Measurements from ENCODE around the gene CBX4. TPM values are rescaled to one million over a fixed set of nuclear protein-coding genes. Genes with fewer than 3 reads are reported as not detected.
A peak's percentile ranks its signal among the peaks of the same experiment; 100 is the strongest.

CBX4 gene
- total and polyA plus RNA-seq, 2 of the 13 experiments (the other 11 are each of a cell fraction or from before 2014, with no cell fraction given), result 25.8 to 50.8 TPM

DNA sequence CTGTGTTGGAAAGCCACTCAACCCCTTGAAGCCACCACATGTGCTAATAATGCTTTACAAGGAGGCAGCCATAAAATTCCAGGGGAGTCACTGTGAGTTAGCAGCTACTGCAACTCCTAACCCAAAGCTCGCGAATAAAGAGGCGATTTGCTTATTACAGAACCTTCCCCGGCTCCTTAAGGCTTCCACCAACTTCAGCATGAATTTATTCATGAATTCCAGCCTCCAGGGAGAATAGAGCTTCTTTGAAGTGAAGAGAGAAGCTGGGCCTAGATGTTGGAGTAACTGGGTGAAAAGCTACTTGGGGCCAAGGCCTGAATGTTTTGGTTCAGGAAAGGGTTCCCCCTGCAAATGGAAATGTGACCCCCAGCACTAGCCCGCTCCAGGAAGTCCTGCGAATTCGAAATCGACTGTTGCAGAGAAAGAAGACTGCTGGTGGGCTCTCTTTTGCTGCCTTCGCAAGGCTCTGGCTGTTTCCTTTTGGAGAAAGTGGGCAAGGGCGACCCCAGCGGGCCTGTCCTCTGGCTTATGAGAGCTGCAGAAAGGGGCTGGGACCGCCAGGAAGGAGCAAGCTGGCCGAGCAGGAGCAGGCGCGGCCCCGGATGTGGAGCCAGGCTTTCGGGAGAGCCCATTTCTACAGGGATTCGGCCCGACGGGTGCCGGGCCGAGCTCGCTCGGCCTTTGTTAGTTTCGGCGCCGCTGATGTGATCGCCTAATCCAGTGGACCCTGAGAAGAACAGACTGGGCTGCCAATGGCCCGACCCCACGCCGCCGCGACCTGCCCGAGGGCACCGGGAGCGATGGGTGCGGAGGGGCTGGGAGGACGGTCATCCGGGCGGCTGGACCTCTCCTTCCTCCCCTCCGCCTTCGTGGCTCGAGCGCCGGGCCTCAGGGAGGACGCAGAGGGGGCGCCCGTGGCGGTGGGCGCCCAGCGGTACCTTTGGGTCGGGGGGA lies 50.0 kb downstream of the CBX4 start (continued):
- TF ChIP-seq, protein P1, sequence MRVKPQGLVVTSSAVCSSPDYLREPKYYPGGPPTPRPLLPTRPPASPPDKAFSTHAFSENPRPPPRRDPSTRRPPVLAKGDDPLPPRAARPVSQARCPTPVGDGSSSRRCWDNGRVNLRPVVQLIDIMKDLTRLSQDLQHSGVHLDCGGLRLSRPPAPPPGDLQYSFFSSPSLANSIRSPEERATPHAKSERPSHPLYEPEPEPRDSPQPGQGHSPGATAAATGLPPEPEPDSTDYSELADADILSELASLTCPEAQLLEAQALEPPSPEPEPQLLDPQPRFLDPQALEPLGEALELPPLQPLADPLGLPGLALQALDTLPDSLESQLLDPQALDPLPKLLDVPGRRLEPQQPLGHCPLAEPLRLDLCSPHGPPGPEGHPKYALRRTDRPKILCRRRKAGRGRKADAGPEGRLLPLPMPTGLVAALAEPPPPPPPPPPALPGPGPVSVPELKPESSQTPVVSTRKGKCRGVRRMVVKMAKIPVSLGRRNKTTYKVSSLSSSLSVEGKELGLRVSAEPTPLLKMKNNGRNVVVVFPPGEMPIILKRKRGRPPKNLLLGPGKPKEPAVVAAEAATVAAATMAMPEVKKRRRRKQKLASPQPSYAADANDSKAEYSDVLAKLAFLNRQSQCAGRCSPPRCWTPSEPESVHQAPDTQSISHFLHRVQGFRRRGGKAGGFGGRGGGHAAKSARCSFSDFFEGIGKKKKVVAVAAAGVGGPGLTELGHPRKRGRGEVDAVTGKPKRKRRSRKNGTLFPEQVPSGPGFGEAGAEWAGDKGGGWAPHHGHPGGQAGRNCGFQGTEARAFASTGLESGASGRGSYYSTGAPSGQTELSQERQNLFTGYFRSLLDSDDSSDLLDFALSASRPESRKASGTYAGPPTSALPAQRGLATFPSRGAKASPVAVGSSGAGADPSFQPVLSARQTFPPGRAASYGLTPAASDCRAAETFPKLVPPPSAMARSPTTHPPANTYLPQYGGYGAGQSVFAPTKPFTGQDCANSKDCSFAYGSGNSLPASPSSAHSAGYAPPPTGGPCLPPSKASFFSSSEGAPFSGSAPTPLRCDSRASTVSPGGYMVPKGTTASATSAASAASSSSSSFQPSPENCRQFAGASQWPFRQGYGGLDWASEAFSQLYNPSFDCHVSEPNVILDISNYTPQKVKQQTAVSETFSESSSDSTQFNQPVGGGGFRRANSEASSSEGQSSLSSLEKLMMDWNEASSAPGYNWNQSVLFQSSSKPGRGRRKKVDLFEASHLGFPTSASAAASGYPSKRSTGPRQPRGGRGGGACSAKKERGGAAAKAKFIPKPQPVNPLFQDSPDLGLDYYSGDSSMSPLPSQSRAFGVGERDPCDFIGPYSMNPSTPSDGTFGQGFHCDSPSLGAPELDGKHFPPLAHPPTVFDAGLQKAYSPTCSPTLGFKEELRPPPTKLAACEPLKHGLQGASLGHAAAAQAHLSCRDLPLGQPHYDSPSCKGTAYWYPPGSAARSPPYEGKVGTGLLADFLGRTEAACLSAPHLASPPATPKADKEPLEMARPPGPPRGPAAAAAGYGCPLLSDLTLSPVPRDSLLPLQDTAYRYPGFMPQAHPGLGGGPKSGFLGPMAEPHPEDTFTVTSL (CRISPR knock-in tag; IDR thresholded peaks at IDR 0.05; ENCODE audit: borderline replicate concordance), result 0 out of 2 replicates have a peak, but pooled peaks have one; percentile 11
- TF ChIP-seq ATAD3A (CRISPR knock-in tag; IDR thresholded peaks at IDR 0.05) (no peak), HNF4A (CRISPR knock-in tag; IDR thresholded peaks at IDR 0.05) (no peak), KMT2A (CRISPR knock-in tag; IDR thresholded peaks at IDR 0.05) (no peak), ZFP36L1 (CRISPR knock-in tag; IDR thresholded peaks at IDR 0.05) (0 out of 2 replicates have a peak, but pooled peaks have one; percentile 25), ZMYM4 (CRISPR knock-in tag; IDR thresholded peaks at IDR 0.05) (no peak), ZBTB20 (CRISPR knock-in tag; IDR thresholded peaks at IDR 0.05; ENCODE audit: borderline replicate concordance, low read depth) (no peak), KDM3A (CRISPR knock-in tag; IDR thresholded peaks at IDR 0.05; ENCODE audit: low read depth) (no peak; the same call in 1 of the 2 replicates), EHMT2 (IDR thresholded peaks at IDR 0.05; ENCODE audit: borderline replicate concordance, low read depth, low read length) (no peak), PAWR (CRISPR knock-in tag; IDR thresholded peaks at IDR 0.05; ENCODE audit: borderline replicate concordance) (no peak)
- TF ChIP-seq, protein P2, sequence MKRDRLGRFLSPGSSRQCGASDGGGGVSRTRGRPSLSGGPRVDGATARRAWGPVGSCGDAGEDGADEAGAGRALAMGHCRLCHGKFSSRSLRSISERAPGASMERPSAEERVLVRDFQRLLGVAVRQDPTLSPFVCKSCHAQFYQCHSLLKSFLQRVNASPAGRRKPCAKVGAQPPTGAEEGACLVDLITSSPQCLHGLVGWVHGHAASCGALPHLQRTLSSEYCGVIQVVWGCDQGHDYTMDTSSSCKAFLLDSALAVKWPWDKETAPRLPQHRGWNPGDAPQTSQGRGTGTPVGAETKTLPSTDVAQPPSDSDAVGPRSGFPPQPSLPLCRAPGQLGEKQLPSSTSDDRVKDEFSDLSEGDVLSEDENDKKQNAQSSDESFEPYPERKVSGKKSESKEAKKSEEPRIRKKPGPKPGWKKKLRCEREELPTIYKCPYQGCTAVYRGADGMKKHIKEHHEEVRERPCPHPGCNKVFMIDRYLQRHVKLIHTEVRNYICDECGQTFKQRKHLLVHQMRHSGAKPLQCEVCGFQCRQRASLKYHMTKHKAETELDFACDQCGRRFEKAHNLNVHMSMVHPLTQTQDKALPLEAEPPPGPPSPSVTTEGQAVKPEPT (CRISPR knock-in tag; IDR thresholded peaks at IDR 0.05; ENCODE audit: low read depth), result no peak
- TF ChIP-seq, protein P3, sequence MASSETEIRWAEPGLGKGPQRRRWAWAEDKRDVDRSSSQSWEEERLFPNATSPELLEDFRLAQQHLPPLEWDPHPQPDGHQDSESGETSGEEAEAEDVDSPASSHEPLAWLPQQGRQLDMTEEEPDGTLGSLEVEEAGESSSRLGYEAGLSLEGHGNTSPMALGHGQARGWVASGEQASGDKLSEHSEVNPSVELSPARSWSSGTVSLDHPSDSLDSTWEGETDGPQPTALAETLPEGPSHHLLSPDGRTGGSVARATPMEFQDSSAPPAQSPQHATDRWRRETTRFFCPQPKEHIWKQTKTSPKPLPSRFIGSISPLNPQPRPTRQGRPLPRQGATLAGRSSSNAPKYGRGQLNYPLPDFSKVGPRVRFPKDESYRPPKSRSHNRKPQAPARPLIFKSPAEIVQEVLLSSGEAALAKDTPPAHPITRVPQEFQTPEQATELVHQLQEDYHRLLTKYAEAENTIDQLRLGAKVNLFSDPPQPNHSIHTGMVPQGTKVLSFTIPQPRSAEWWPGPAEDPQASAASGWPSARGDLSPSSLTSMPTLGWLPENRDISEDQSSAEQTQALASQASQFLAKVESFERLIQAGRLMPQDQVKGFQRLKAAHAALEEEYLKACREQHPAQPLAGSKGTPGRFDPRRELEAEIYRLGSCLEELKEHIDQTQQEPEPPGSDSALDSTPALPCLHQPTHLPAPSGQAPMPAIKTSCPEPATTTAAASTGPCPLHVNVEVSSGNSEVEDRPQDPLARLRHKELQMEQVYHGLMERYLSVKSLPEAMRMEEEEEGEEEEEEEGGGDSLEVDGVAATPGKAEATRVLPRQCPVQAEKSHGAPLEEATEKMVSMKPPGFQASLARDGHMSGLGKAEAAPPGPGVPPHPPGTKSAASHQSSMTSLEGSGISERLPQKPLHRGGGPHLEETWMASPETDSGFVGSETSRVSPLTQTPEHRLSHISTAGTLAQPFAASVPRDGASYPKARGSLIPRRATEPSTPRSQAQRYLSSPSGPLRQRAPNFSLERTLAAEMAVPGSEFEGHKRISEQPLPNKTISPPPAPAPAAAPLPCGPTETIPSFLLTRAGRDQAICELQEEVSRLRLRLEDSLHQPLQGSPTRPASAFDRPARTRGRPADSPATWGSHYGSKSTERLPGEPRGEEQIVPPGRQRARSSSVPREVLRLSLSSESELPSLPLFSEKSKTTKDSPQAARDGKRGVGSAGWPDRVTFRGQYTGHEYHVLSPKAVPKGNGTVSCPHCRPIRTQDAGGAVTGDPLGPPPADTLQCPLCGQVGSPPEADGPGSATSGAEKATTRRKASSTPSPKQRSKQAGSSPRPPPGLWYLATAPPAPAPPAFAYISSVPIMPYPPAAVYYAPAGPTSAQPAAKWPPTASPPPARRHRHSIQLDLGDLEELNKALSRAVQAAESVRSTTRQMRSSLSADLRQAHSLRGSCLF (CRISPR knock-in tag; IDR thresholded peaks at IDR 0.05; ENCODE audit: borderline replicate concordance), result no peak
- TF ChIP-seq, protein P4, sequence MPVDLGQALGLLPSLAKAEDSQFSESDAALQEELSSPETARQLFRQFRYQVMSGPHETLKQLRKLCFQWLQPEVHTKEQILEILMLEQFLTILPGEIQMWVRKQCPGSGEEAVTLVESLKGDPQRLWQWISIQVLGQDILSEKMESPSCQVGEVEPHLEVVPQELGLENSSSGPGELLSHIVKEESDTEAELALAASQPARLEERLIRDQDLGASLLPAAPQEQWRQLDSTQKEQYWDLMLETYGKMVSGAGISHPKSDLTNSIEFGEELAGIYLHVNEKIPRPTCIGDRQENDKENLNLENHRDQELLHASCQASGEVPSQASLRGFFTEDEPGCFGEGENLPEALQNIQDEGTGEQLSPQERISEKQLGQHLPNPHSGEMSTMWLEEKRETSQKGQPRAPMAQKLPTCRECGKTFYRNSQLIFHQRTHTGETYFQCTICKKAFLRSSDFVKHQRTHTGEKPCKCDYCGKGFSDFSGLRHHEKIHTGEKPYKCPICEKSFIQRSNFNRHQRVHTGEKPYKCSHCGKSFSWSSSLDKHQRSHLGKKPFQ (CRISPR knock-in tag; IDR thresholded peaks at IDR 0.05; ENCODE audit: insufficient replicate concordance), result no peak
